Neural cell (in vitro differentiated cells): Measurements from ENCODE around the gene LMO1. TPM values are rescaled to one million over a fixed set of nuclear protein-coding genes. Genes with fewer than 3 reads are reported as not detected.

ENCODE experiments used
- H2AFZ ChIP-seq: fragments of 200-600, 300-800 bp; sonication (generic), shearing (Covaris generic); 2 replicates; pipeline ENCODE4 v1.6.0; 2014; ENCODE audit warnings: low read depth, mild to moderate bottlenecking, antibody characterized with exemption, low read length, moderate library complexity
- H3F3A ChIP-seq: fragments of 200-600 bp; shearing (Covaris generic); 2 replicates; pipeline ENCODE4 v1.6.1; 2016; ENCODE audit warnings: mild to moderate bottlenecking, moderate library complexity, mixed read lengths, antibody characterized with exemption, low read length; ENCODE audit not compliant: insufficient read depth, poor library complexity, severe bottlenecking
- H3K27ac ChIP-seq: fragments of 200-600, 300-800 bp; sonication (generic), shearing (Covaris generic); 2 replicates; pipeline ENCODE4 v1.5.1; 2014; ENCODE audit warnings: mild to moderate bottlenecking, low read length, moderate library complexity
- H3K27me3 ChIP-seq: fragments of 300-800, 200-600 bp; sonication (generic), shearing (Covaris generic); 2 replicates; pipeline ENCODE4 v1.6.0; 2014; ENCODE audit warnings: mild to moderate bottlenecking, low read depth, low read length, moderate library complexity; ENCODE audit not compliant: insufficient read depth
- H3K36me3 ChIP-seq: fragments of 300-800, 200-600 bp; sonication (generic), shearing (Covaris generic); 2 replicates; pipeline ENCODE4 v1.5.1; 2014; ENCODE audit warnings: mild to moderate bottlenecking, antibody characterized with exemption, low read length, moderate library complexity; ENCODE audit not compliant: insufficient read depth
- H3K4me2 ChIP-seq: fragments of 300-800, 200-600 bp; sonication (generic), shearing (Covaris generic); 2 replicates; pipeline ENCODE4 v1.6.0; 2014; ENCODE audit warnings: mild to moderate bottlenecking, low read length
- H3K4me3 ChIP-seq: fragments of 300-800, 200-600 bp; sonication (generic), shearing (Covaris generic); 2 replicates; pipeline ENCODE4 v1.5.1; 2014; ENCODE audit warnings: mild to moderate bottlenecking, low read length, moderate library complexity
- H3K79me2 ChIP-seq: fragments of 200-600 bp; shearing (Covaris generic); replicated peaks from 2 replicates; pipeline ENCODE4 v1.6.0; 2014; ENCODE audit warnings: mild to moderate bottlenecking, low read length, moderate library complexity; ENCODE audit not compliant: insufficient read depth
- H3K9ac ChIP-seq: fragments of 300-800, 200-600 bp; sonication (generic), shearing (Covaris generic); 2 replicates; pipeline ENCODE4 v1.6.1; 2016; ENCODE audit warnings: mild to moderate bottlenecking, low read length, mixed read lengths
- H3K9me2 ChIP-seq: fragments of 200-600 bp; shearing (Covaris generic); 2 replicates; pipeline ENCODE4 v1.6.1; 2016; ENCODE audit warnings: mild to moderate bottlenecking, low read length, mixed read lengths; ENCODE audit not compliant: insufficient read depth
- H3K9me3 ChIP-seq: fragments of 200-600, 300-800 bp; sonication (generic), shearing (Covaris generic); 2 replicates; pipeline ENCODE4 v1.6.1; 2016; ENCODE audit warnings: mild to moderate bottlenecking, mixed run types, low read length, moderate library complexity, mixed read lengths
- H4K20me1 ChIP-seq: fragments of 200-600 bp; shearing (Covaris generic); 2 replicates; pipeline ENCODE4 v1.6.1; 2016; ENCODE audit warnings: mild to moderate bottlenecking, mixed run types; ENCODE audit not compliant: insufficient read depth
- CTCF ChIP-seq: fragments of 450-650 bp; IDR thresholded peaks from 2 replicates; pipeline ENCODE4 v1.5.1; 2014; ENCODE audit warnings: antibody characterized with exemption, mild to moderate bottlenecking, moderate library complexity; ENCODE audit not compliant: poor library complexity, severe bottlenecking
- EP300 ChIP-seq: fragments of 450-650 bp; conservative IDR thresholded peaks from 2 replicates; pipeline ENCODE4 v1.6.1; 2014; ENCODE audit warnings: antibody characterized with exemption, mild to moderate bottlenecking, moderate library complexity; ENCODE audit not compliant: poor library complexity, severe bottlenecking
- EZH2 ChIP-seq: fragments of 200-600, 300-800 bp; shearing (Covaris generic), sonication (generic); IDR thresholded peaks from 2 replicates; pipeline ENCODE4 v1.6.1; 2014; ENCODE audit warnings: antibody characterized with exemption, low read length, borderline replicate concordance, mild to moderate bottlenecking; ENCODE audit not compliant: insufficient read depth, poor library complexity, severe bottlenecking
- MXI1 ChIP-seq: fragments of 450-650 bp; conservative IDR thresholded peaks from 2 replicates; pipeline ENCODE4 v1.6.1; 2014; ENCODE audit warnings: antibody characterized with exemption, mild to moderate bottlenecking; ENCODE audit not compliant: poor library complexity, severe bottlenecking
- POLR2AphosphoS5 ChIP-seq: IDR thresholded peaks from 2 replicates; pipeline ENCODE4 v1.6.1; 2012
- RAD21 ChIP-seq: fragments of 450-650 bp; conservative IDR thresholded peaks from 2 replicates; pipeline ENCODE4 v1.6.1; 2014; ENCODE audit warnings: antibody characterized with exemption, mild to moderate bottlenecking, moderate library complexity
- REST ChIP-seq: IDR thresholded peaks from 2 replicates; pipeline ENCODE4 v1.6.1; 2012; ENCODE audit warnings: borderline replicate concordance
- SMC3 ChIP-seq: fragments of 450-650 bp; conservative IDR thresholded peaks from 2 replicates; pipeline ENCODE4 v1.6.1; 2014; ENCODE audit warnings: antibody characterized with exemption, mild to moderate bottlenecking, moderate library complexity; ENCODE audit not compliant: poor library complexity
- TAF1 ChIP-seq: IDR thresholded peaks from 2 replicates; pipeline ENCODE4 v1.6.1; 2012; ENCODE audit warnings: low read depth
- polyA plus RNA-seq: library from polyadenylated mRNA; depleted of rRNA; stranded (reverse); fragments of >200 nt; gene quantifications from 2 replicates; pipeline ENCODE4 v1.2.3, GENCODE V29; 2014

The LMO1 gene
- polyA plus RNA-seq, 1 donor from 2014 or later = 4.4 TPM

DNA sequence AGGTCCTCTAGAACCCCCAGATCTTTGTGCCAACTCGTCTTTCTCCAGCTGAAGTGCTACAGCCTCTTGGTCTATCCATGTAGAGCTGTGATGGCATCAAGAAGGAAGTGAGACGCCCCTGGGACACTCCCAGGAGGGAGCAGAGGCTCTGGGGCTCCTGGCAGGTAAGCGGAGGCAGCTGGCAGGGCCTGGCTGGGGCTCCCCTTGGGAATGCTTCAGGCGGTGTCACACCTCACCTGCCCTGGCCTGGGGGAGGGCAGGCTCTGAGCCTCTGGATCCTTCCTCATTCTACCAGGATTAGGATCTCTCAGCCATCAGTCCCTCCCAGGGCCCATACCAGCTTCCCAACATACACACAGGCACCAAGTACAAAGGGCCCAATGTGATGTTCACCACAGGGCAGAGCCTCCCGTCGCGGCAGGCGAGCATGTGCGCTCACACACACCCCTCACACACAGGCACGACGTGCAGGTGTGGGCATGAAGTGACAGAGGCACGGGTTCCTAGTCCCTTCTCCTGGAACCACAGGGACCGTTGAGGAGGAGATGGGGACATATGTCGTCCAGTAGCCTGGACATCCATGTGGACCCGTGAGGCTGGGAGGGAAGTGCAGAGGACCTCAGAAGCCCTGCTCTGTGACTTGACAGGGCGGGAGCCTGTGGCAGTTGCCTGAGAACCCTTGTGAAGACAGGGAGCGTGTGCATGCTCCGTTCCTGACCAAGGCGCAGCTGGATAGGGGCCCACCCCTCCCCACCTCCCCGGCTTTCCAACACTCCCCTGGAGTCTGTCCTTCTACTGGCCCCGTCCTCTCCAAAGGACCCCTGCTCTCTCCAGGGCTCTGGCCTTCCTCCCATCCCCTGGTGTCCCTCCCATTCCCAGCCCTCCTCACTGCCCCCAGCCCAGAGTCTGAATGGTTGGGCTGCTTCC, 32.5 kb downstream of the LMO1 start:
- Histone ChIP-seq H3K36me3 (no peaks in the 10 kb centered on the region), H3K4me2 (no peak overlapping the region), H3K27me3 (no peaks in the 10 kb centered on the region), H3K4me3 (no peak overlapping the region), H3F3A (no peaks in the 10 kb centered on the region), H3K9ac (no peak overlapping the region), H3K27ac (no peak overlapping the region), H3K79me2 (peaks cover 4% of the 10 kb centered on the region), H4K20me1 (no peaks in the 10 kb centered on the region), H3K9me3 (no peaks in the 10 kb centered on the region), H3K9me2 (no peaks in the 10 kb centered on the region), H2AFZ (no peak overlapping the region)
- TF ChIP-seq EP300 (no peak), TAF1 (no peak), MXI1 (no peak), POLR2AphosphoS5 (no peak), CTCF (no peak), EZH2 (no peak), RAD21 (no peak), REST (no peak), SMC3 (no peak)

DNA sequence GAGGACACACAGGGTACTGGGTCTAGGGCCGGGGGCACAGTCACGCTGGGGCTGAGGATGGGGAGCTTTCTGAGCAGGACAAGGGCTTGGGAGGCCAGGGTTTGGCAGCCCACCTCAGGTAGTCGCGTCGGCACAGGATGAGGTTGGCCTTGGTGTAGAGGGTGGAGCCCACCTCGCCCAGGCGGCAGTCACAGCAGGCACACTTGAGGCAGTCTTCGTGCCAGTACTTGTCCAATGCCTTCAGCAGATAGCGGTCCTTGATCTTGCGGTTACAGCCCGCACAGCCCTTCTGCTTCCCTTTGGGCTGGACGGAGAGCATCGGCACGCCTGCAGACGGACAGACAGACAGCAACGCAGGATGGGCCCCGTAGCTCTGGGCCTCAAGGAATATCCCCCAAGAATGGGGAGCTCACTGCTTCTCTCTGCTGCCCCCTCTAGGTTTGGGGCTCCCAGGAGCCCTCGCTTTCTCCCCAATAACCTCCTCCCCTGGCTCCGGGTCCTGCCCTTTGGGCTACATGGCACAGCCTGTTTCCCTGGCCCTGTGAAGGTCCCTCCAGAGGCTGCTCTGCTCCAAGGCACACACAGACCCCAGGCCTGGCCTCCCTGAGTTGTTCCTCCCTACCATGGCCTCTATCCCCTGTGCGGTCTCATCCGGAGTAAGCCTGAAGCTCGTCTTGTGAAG, 33.4 kb downstream of the LMO1 start:
- Histone ChIP-seq H2AFZ (no peak overlapping the region), H3K79me2 (peaks cover 2% of the 10 kb centered on the region), H3F3A (no peaks in the 10 kb centered on the region), H3K9me2 (no peaks in the 10 kb centered on the region), H3K9me3 (no peaks in the 10 kb centered on the region), H3K9ac (no peak overlapping the region), H3K4me2 (no peak overlapping the region), H3K4me3 (no peak overlapping the region), H3K27me3 (no peaks in the 10 kb centered on the region), H4K20me1 (no peaks in the 10 kb centered on the region), H3K36me3 (no peaks in the 10 kb centered on the region), H3K27ac (no peak overlapping the region)
- TF ChIP-seq CTCF (no peak), TAF1 (no peak), MXI1 (no peak), REST (no peak), POLR2AphosphoS5 (no peak), RAD21 (no peak), EP300 (no peak), EZH2 (no peak), SMC3 (no peak)
